ENCODE measurements around the gene PJA1.

GRCh38 chrX:69150281-69150960 is 14.8 kb downstream of the PJA1 start:
- TF ChIP-seq ZFP41 (tag by site-specific recombination; IDR thresholded peaks at IDR 0.05; ENCODE audit: borderline replicate concordance) = no peak
- no peak for TF ChIP-seq ZNF571 (tag by site-specific recombination; IDR thresholded peaks at IDR 0.05)
